Measurements from ENCODE around the gene ZNF524. TPM values are rescaled to one million over a fixed set of nuclear protein-coding genes. Genes with fewer than 3 reads are reported as not detected.

The ZNF524 gene
- total RNA-seq, 2 experiments from 2014 or later, result 9.2 to 21.6 TPM

GRCh38 chr19:55591555-55591954 is 8.5 kb upstream of the ZNF524 start:
- BruUV-seq (replicated peaks), result no TSS peak
- peak; percentile 21 for DNase-seq (ENCODE audit: low spot score)
- H4K20me1 ChIP-seq (ENCODE audit: insufficient read depth, low read length), result no peaks in the 10 kb centered on the region
- ChIA-PET CTCF (ENCODE audit: unreplicated experiment) (no interaction called here), POLR2A (no interaction called here)
- H3K27ac ChIP-seq (ENCODE audit: low read depth, low read length, poor library complexity, severe bottlenecking), result no peak overlapping the region
- H3K36me3 ChIP-seq (ENCODE audit: insufficient read depth, low read length), result peaks cover 32% of the 10 kb centered on the region
- H3K4me1 ChIP-seq (ENCODE audit: insufficient read depth, low read length, poor library complexity, severe bottlenecking), result peaks cover 7% of the 10 kb centered on the region
- no peak overlapping the region for H3K4me2 ChIP-seq (ENCODE audit: low read length)
- no peak for TF ChIP-seq CTCF (conservative IDR thresholded peaks at IDR 0.05; ENCODE audit: low read length)
- no peak for TF ChIP-seq EZH2phosphoT487 (IDR thresholded peaks at IDR 0.05; ENCODE audit: borderline replicate concordance, low read depth, low read length)
- no peak overlapping the region for H3K4me3 ChIP-seq (ENCODE audit: low read depth, low read length, poor library complexity, severe bottlenecking)
- no peak overlapping the region for H2AFZ ChIP-seq (ENCODE audit: low read length)
- intact Hi-C loops (cut with micrococcal nuclease; ENCODE audit: unreplicated experiment), result no loop called here
- no peaks in the 10 kb centered on the region for H3K79me2 ChIP-seq (ENCODE audit: insufficient read depth, low read depth, low read length)
- no peaks in the 10 kb centered on the region for H3K9me3 ChIP-seq (ENCODE audit: low read length)
- H3K9me2 ChIP-seq (ENCODE audit: insufficient read depth, low read length), result no peaks in the 10 kb centered on the region

- Histone ChIP-seq H3K36me3 (ENCODE audit: insufficient read depth, low read length) (peaks cover 36% of the 10 kb centered on the region), H3K9me2 (ENCODE audit: insufficient read depth, low read length) (no peaks in the 10 kb centered on the region), H2AFZ (ENCODE audit: low read length) (no peak overlapping the region), H3K79me2 (ENCODE audit: insufficient read depth, low read depth, low read length) (no peaks in the 10 kb centered on the region), H3K9me3 (ENCODE audit: low read length) (no peaks in the 10 kb centered on the region), H3K4me2 (ENCODE audit: low read length) (no peak overlapping the region), H3K4me3 (ENCODE audit: low read depth, low read length, poor library complexity, severe bottlenecking) (no peak overlapping the region), H3K27ac (ENCODE audit: low read depth, low read length, poor library complexity, severe bottlenecking) (no peak overlapping the region), H3K4me1 (ENCODE audit: insufficient read depth, low read length, poor library complexity, severe bottlenecking) (no peaks in the 10 kb centered on the region), H4K20me1 (ENCODE audit: insufficient read depth, low read length) (no peaks in the 10 kb centered on the region)
- ChIA-PET POLR2A (no interaction called here), CTCF (ENCODE audit: unreplicated experiment) (no interaction called here)
- no peak for DNase-seq (ENCODE audit: low spot score)
- no TSS peak for BruUV-seq (replicated peaks)
- intact Hi-C loops (cut with micrococcal nuclease; ENCODE audit: unreplicated experiment), result no loop called here
- TF ChIP-seq EZH2phosphoT487 (IDR thresholded peaks at IDR 0.05; ENCODE audit: borderline replicate concordance, low read depth, low read length) (no peak), CTCF (conservative IDR thresholded peaks at IDR 0.05; ENCODE audit: low read length) (no peak)
Observed at GRCh38 chr19:55592391-55593090, 7.5 kb upstream of the ZNF524 start.

- peaks cover 36% of the 10 kb centered on the region for H3K36me3 ChIP-seq (ENCODE audit: insufficient read depth, low read length)
- H4K20me1 ChIP-seq (ENCODE audit: insufficient read depth, low read length), result no peaks in the 10 kb centered on the region
- CTCF ChIA-PET (ENCODE audit: unreplicated experiment), result no interaction called here
- peaks cover 1% of the 10 kb centered on the region for H3K4me1 ChIP-seq (ENCODE audit: insufficient read depth, low read length, poor library complexity, severe bottlenecking)
- no peak overlapping the region for H3K27ac ChIP-seq (ENCODE audit: low read depth, low read length, poor library complexity, severe bottlenecking)
- TF ChIP-seq EZH2phosphoT487 (IDR thresholded peaks at IDR 0.05; ENCODE audit: borderline replicate concordance, low read depth, low read length) (no peak), CTCF (conservative IDR thresholded peaks at IDR 0.05; ENCODE audit: low read length) (no peak)
- BruUV-seq (replicated peaks), result no TSS peak
- no peak overlapping the region for H3K4me3 ChIP-seq (ENCODE audit: low read depth, low read length, poor library complexity, severe bottlenecking)
- POLR2A ChIA-PET, result interaction anchor here (0.7 kb wide), 1 partner anchor 382 kb away, joined by 4 read pairs; no protein-coding TSS in a partner anchor
- no peaks in the 10 kb centered on the region for H3K79me2 ChIP-seq (ENCODE audit: insufficient read depth, low read depth, low read length)
- no peak for DNase-seq (ENCODE audit: low spot score)
- H3K9me3 ChIP-seq (ENCODE audit: low read length), result no peaks in the 10 kb centered on the region
- H3K4me2 ChIP-seq (ENCODE audit: low read length), result no peak overlapping the region
- intact Hi-C loops (cut with micrococcal nuclease; ENCODE audit: unreplicated experiment), result no loop called here
- no peaks in the 10 kb centered on the region for H3K9me2 ChIP-seq (ENCODE audit: insufficient read depth, low read length)
- H2AFZ ChIP-seq (ENCODE audit: low read length), result no peak overlapping the region
Observed at GRCh38 chr19:55593096-55593772, 6.9 kb upstream of the ZNF524 start.

All from OCI-LY7 (cell line).